Choroid plexus epithelial cell (primary cell): ENCODE measurements around the gene BTNL8.

Source experiments
- DNase-seq: peaks from one replicate; pipeline ENCODE4 v3.0.0-alpha.2; 2010; ENCODE audit warnings: low read depth
- H3K4me3 ChIP-seq: 2 replicates; pipeline ENCODE4 v1.5.1; 2011; ENCODE audit warnings: low read depth, mild to moderate bottlenecking, control low read depth, low read length, moderate library complexity
- TF ChIP-seq, protein P1 (sequence below): conservative IDR thresholded peaks from 2 replicates; pipeline ENCODE4 v1.5.1; 2011; ENCODE audit warnings: low read depth, mild to moderate bottlenecking, control low read depth, inconsistent platforms, low read length, moderate library complexity

Gene BTNL8

GRCh38 chr5:180920710-180921109 lies 21.8 kb downstream of the BTNL8 start:
- DNase-seq: no peak
- no peak overlapping the region for H3K4me3 ChIP-seq
- TF ChIP-seq, protein P1, sequence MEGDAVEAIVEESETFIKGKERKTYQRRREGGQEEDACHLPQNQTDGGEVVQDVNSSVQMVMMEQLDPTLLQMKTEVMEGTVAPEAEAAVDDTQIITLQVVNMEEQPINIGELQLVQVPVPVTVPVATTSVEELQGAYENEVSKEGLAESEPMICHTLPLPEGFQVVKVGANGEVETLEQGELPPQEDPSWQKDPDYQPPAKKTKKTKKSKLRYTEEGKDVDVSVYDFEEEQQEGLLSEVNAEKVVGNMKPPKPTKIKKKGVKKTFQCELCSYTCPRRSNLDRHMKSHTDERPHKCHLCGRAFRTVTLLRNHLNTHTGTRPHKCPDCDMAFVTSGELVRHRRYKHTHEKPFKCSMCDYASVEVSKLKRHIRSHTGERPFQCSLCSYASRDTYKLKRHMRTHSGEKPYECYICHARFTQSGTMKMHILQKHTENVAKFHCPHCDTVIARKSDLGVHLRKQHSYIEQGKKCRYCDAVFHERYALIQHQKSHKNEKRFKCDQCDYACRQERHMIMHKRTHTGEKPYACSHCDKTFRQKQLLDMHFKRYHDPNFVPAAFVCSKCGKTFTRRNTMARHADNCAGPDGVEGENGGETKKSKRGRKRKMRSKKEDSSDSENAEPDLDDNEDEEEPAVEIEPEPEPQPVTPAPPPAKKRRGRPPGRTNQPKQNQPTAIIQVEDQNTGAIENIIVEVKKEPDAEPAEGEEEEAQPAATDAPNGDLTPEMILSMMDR: no peak

GRCh38 chr5:180922932-180923331 lies 24.0 kb downstream of the BTNL8 start:
- no peak for DNase-seq
- TF ChIP-seq, protein P1: no peak
- no peak overlapping the region for H3K4me3 ChIP-seq

DNA sequence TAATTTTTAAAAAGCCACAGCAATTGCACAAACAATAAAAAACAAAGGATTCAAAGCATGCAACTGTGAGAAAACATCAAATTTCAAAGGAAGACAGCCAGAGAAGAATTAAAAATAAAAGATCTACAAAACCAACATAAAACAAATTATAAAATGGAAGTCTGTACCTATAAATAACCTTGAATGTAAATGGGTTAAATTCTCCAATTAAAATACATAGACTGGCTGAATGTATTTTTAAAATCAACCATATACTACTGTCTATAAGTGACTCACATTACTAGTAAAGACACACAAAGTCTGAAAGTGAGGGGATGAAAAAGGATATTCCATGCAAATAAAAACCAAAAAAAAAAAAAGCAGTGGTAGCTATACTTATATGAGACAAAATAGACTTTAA lies 33.7 kb downstream of the BTNL8 start:
- DNase-seq: no peak
- no peak overlapping the region for H3K4me3 ChIP-seq
- TF ChIP-seq, protein P1: no peak

- TF ChIP-seq, protein P1: no peak
- no peak for DNase-seq
- no peak overlapping the region for H3K4me3 ChIP-seq
Measured at GRCh38 chr5:180935203-180935602, 36.2 kb downstream of the BTNL8 start.

DNA sequence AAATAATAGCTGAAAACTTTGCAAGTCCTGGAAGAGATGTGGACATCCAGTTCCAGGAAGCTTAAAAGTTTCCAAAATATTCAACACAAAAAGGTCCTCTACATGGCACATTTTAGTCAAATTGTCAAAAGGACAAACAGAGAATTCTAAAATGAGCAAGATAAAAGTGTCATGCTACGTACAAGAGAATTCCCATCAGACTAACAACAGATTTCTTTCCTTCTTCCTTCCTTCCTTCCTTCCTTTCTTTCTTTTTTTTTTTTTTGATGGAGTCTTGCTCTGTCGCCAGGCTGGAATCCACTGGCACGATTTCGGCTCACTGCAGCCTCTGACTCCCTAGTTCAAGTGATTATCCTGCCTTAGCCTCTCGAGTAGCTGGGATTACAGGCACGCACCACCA lies 39.3 kb downstream of the BTNL8 start:
- DNase-seq: no peak
- no peak overlapping the region for H3K4me3 ChIP-seq
- TF ChIP-seq, protein P1: no peak

DNA sequence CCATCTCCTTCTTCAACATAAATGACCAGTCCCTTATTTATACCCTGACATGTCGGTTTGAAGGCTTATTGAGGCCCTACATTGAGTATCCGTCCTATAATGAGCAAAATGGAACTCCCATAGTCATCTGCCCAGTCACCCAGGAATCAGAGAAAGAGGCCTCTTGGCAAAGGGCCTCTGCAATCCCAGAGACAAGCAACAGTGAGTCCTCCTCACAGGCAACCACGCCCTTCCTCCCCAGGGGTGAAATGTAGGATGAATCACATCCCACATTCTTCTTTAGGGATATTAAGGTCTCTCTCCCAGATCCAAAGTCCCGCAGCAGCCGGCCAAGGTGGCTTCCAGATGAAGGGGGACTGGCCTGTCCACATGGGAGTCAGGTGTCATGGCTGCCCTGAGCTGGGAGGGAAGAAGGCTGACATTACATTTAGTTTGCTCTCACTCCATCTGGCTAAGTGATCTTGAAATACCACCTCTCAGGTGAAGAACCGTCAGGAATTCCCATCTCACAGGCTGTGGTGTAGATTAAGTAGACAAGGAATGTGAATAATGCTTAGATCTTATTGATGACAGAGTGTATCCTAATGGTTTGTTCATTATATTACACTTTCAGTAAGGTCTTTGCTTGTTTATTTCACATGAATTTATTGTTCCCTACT lies 51.5 kb downstream of the BTNL8 start:
- TF ChIP-seq, protein P1: no peak
- DNase-seq: no peak
- H3K4me3 ChIP-seq: no peak overlapping the region

GRCh38 chr5:180959661-180960060 lies 60.7 kb downstream of the BTNL8 start:
- no peak for DNase-seq
- no peak overlapping the region for H3K4me3 ChIP-seq
- TF ChIP-seq, protein P1: no peak
